B cell (primary cell): ENCODE data around the gene ADAMTS12. TPM values are rescaled to one million over a fixed set of nuclear protein-coding genes. Genes with fewer than 3 reads are reported as not detected.

Source experiments
- ATAC-seq: fragments of 200-7000 bp; cut with Tn5 transposase; one replicate; pipeline ENCODE4 v1.10.0; 2021; ENCODE audit warnings: low read depth, mild to moderate bottlenecking, moderate number of reproducible peaks, moderate library complexity
- CTCF ChIA-PET: fragments of 350-600 bp; sonication (Branson Sonifier 250); formaldehyde crosslinking; loops from one replicate; lab custom pipeline; 2021; ENCODE audit warnings: antibody characterized with exemption, inconsistent platforms; lab: Charles Lee
- POLR2A ChIA-PET: fragments of 350-600 bp; sonication (Branson Sonifier 250); formaldehyde crosslinking; loops from one replicate; lab custom pipeline; 2021; ENCODE audit warnings: antibody characterized with exemption; lab: Charles Lee
- DNase-seq: peaks from one replicate; pipeline ENCODE4 v3.0.0; 2013
- H2AFZ ChIP-seq: 2 replicates; pipeline ENCODE4 v1.6.1; 2012; ENCODE audit warnings: mild to moderate bottlenecking, low read depth, low read length; ENCODE audit not compliant: insufficient read depth, poor library complexity, severe bottlenecking
- H3K27ac ChIP-seq, 2 donors: 1 replicate in 1 of 2; 2 replicates in 1 of 2; pipeline ENCODE4 v1.5.1; 2012 to 2013; ENCODE audit warnings: low read length in 2 of 2, mild to moderate bottlenecking in 2 of 2, moderate library complexity in 1 of 2
- H3K27me3 ChIP-seq, 4 experiments: fragments of 200-600 bp in 1 of 4; sonication (generic) in 1 of 4; replicated peaks in 1 of 4; 1 replicate in 2 of 4; 2 replicates in 2 of 4; pipeline versions ENCODE4 v1.6.1 to v1.7.0; 2013 to 2016; ENCODE audit warnings: low read length in 3 of 4, mild to moderate bottlenecking in 2 of 4, mixed read lengths in 1 of 4, moderate library complexity in 1 of 4; ENCODE audit not compliant: insufficient read depth in 4 of 4, control insufficient read depth in 3 of 4; ENCODE audit errors: control extremely low read depth in 1 of 4
- H3K36me3 ChIP-seq, 2 experiments: replicated peaks in 1 of 2; 1 replicate in 1 of 2; 2 replicates in 1 of 2; pipeline versions ENCODE4 v1.6.1 to v1.7.1; 2013; ENCODE audit warnings: low read length in 1 of 2; ENCODE audit not compliant: insufficient read depth in 2 of 2, control insufficient read depth in 1 of 2; ENCODE audit errors: control extremely low read depth in 1 of 2, extremely low read depth in 1 of 2
- H3K4me1 ChIP-seq, 2 donors: fragments of 200-600 bp in 1 of 2; sonication (generic) in 1 of 2; 1 replicate in 1 of 2; 2 replicates in 1 of 2; pipeline versions ENCODE4 v1.5.1 to v1.6.1; 2013 to 2017; ENCODE audit warnings: low read length in 2 of 2; ENCODE audit not compliant: control insufficient read depth in 2 of 2, insufficient read depth in 2 of 2
- H3K4me2 ChIP-seq: replicated peaks from 2 replicates; pipeline ENCODE3; 2012; ENCODE audit warnings: mild to moderate bottlenecking, low read depth, low read length; ENCODE audit not compliant: poor library complexity, severe bottlenecking
- H3K4me3 ChIP-seq, 5 experiments: fragments of 200-600 bp in 1 of 5; sonication (generic) in 1 of 5; 1 replicate in 3 of 5; 2 replicates in 2 of 5; pipeline versions ENCODE4 v1.5.1 to v1.7.0; 2011 to 2016; ENCODE audit warnings: low read length in 4 of 5, mild to moderate bottlenecking in 4 of 5, low read depth in 2 of 5, control low read depth in 1 of 5, moderate library complexity in 1 of 5; ENCODE audit not compliant: insufficient read depth in 1 of 5; ENCODE audit errors: control extremely low read depth in 1 of 5, extremely low read depth in 1 of 5
- H3K79me2 ChIP-seq: fragments of 200-600 bp; sonication (generic); one replicate; pipeline ENCODE4 v1.6.0; 2016; ENCODE audit warnings: low read length; ENCODE audit not compliant: control insufficient read depth, insufficient read depth
- H3K9ac ChIP-seq: fragments of 200-600 bp; sonication (generic); 2 replicates; pipeline ENCODE4 v1.6.1; 2017; ENCODE audit warnings: mild to moderate bottlenecking, low read length, moderate library complexity
- H3K9me3 ChIP-seq, 3 donors: one replicate each; pipeline versions ENCODE4 v1.6.1 to v1.7.1; 2013; ENCODE audit warnings: low read length in 2 of 3; ENCODE audit not compliant: control insufficient read depth in 2 of 3, insufficient read depth in 1 of 3; ENCODE audit errors: control extremely low read depth in 1 of 3
- H4K20me1 ChIP-seq: 2 replicates; pipeline ENCODE4 v1.6.0; 2012; ENCODE audit warnings: mild to moderate bottlenecking, low read length; ENCODE audit not compliant: insufficient read depth, control insufficient read depth, poor library complexity, severe bottlenecking
- H3K27ac Mint-ChIP-seq: one replicate; pipeline ENCODE4 v1.8.0; 2021; ENCODE audit warnings: mixed read lengths
- H3K27me3 Mint-ChIP-seq: one replicate; pipeline ENCODE4 v1.8.0; 2021; ENCODE audit warnings: mixed read lengths
- H3K4me1 Mint-ChIP-seq: one replicate; pipeline ENCODE4 v1.8.0; 2021; ENCODE audit warnings: mixed read lengths
- H3K4me3 Mint-ChIP-seq: one replicate; pipeline ENCODE4 v1.8.0; 2021; ENCODE audit warnings: mixed read lengths
- H3K9me3 Mint-ChIP-seq: one replicate; pipeline ENCODE4 v1.8.0; 2022; ENCODE audit warnings: mixed read lengths; ENCODE audit not compliant: insufficient read depth
- CTCF ChIP-seq: fragments of 200-600 bp; IDR thresholded peaks from one replicate; pipeline ENCODE4 v1.8.0; 2022; ENCODE audit warnings: antibody characterized with exemption, mild to moderate bottlenecking
- EZH2 ChIP-seq: IDR thresholded peaks from 2 replicates; pipeline ENCODE4 v1.6.1; 2012; ENCODE audit warnings: borderline replicate concordance, low read depth, mild to moderate bottlenecking, moderate library complexity, low read length; ENCODE audit not compliant: insufficient read depth, poor library complexity, severe bottlenecking
- WGBS: methylation state at CpG from one replicate; pipeline ENCODE4 v1.1.5; 2013; ENCODE audit warnings: missing lambda C conversion rate; ENCODE audit not compliant: insufficient coverage; 5-methylcytosine and 5-hydroxymethylcytosine counted together
- intact Hi-C: fragments of 100-400 bp; cut with micrococcal nuclease; formaldehyde crosslinking; loops from one replicate; pipeline ENCODE4 v1.10.0; 2022
- polyA plus RNA-seq: library from polyadenylated mRNA; depleted of rRNA; stranded (reverse); fragments of >200 nt; gene quantifications from 2 replicates; pipeline ENCODE4 v1.2.3, GENCODE V29; 2012
- total RNA-seq, 2 donors: library from RNA; stranded (reverse); fragments of 120-200 nt in 1 of 2; gene quantifications; 1 replicate in 1 of 2; 2 replicates in 1 of 2; pipeline versions ENCODE4 v1.2.3 to v1.2.4, GENCODE V29; 2013 to 2022

The ADAMTS12 gene
- total and polyA plus RNA-seq, 2 donors (not counting 1 experiment from before 2014, with no cell fraction given): not detected

- Histone ChIP-seq H3K36me3 (no peaks in the 10 kb centered on the region), H3K27ac (no peak overlapping the region), H3K4me2 (no peak overlapping the region), H3K9ac (no peak overlapping the region), H3K79me2 (no peaks in the 10 kb centered on the region), H4K20me1 (no peaks in the 10 kb centered on the region), H3K4me3 (no peak overlapping the region), H3K27me3 (no peaks in the 10 kb centered on the region), H3K4me1 (no peaks in the 10 kb centered on the region), H3K9me3 (no peaks in the 10 kb centered on the region), H2AFZ (no peak overlapping the region)
- no peak overlapping the region for H3K4me3 Mint-ChIP-seq
- POLR2A ChIA-PET: no interaction called here
- H3K9me3 Mint-ChIP-seq: no peaks in the 10 kb centered on the region
- ATAC-seq: no peak
- 100% methylated on average over 3 of the region's 3 CpGs for WGBS
- DNase-seq: no peak
- H3K4me1 Mint-ChIP-seq: no peaks in the 10 kb centered on the region
- no peak for TF ChIP-seq CTCF
- TF ChIP-seq EZH2: no peak
- CTCF ChIA-PET: no interaction called here
- intact Hi-C loops: no loop called here
- no peak overlapping the region for H3K27ac Mint-ChIP-seq
- no peaks in the 10 kb centered on the region for H3K27me3 Mint-ChIP-seq
Measured at GRCh38 chr5:33614039-33614438, 277.8 kb downstream of the ADAMTS12 start.

GRCh38 chr5:33612386-33612785 is 279.4 kb downstream of the ADAMTS12 start:
- ChIA-PET POLR2A (no interaction called here), CTCF (no interaction called here)
- Mint-ChIP-seq H3K27me3 (no peaks in the 10 kb centered on the region), H3K27ac (no peak overlapping the region), H3K4me1 (no peaks in the 10 kb centered on the region), H3K4me3 (no peak overlapping the region), H3K9me3 (no peaks in the 10 kb centered on the region)
- DNase-seq (no peak), ATAC-seq (no peak)
- no peaks in the 10 kb centered on the region for H3K36me3 ChIP-seq
- no peak overlapping the region for H3K4me3 ChIP-seq
- H3K9me3 ChIP-seq: no peaks in the 10 kb centered on the region
- H3K79me2 ChIP-seq: no peaks in the 10 kb centered on the region
- H4K20me1 ChIP-seq: no peaks in the 10 kb centered on the region
- H3K9ac ChIP-seq: no peak overlapping the region
- no peak for TF ChIP-seq EZH2
- TF ChIP-seq CTCF: no peak
- H3K4me2 ChIP-seq: no peak overlapping the region
- H3K4me1 ChIP-seq: no peaks in the 10 kb centered on the region
- no peak overlapping the region for H2AFZ ChIP-seq
- H3K27ac ChIP-seq: no peak overlapping the region
- intact Hi-C loops: no loop called here
- no peaks in the 10 kb centered on the region for H3K27me3 ChIP-seq
- no CpG with 5 or more reads among the region's 1 CpG for WGBS
